Activated naive CD4-positive, alpha-beta T cell treated with anti-CD3 and anti-CD28 coated beads, Interleukin-2, amount 50 U/mL, for 24 hours (primary cell): ENCODE data around the gene B4GALT5.
"Not testable (repeated sequence)": the region's sequence is repeated elsewhere in the genome, so short reads cannot be mapped to it uniquely, and the experiment has no call there.

Source experiments
- H3K27ac Mint-ChIP-seq: one replicate; pipeline ENCODE4 v1.8.0; 2021; ENCODE audit warnings: mild to moderate bottlenecking, mixed read lengths
- H3K27me3 Mint-ChIP-seq: one replicate; pipeline ENCODE4 v1.8.0; 2021; ENCODE audit warnings: mixed read lengths
- H3K36me3 Mint-ChIP-seq: one replicate; pipeline ENCODE4 v1.8.0; 2021; ENCODE audit warnings: mixed read lengths
- H3K4me1 Mint-ChIP-seq: one replicate; pipeline ENCODE4 v1.8.0; 2021; ENCODE audit warnings: mixed read lengths
- H3K4me3 Mint-ChIP-seq: one replicate; pipeline ENCODE4 v1.8.0; 2021; ENCODE audit warnings: mild to moderate bottlenecking, mixed read lengths
- H3K9me3 Mint-ChIP-seq: one replicate; pipeline ENCODE4 v1.8.0; 2021; ENCODE audit warnings: mixed read lengths

B4GALT5 gene, protein sequence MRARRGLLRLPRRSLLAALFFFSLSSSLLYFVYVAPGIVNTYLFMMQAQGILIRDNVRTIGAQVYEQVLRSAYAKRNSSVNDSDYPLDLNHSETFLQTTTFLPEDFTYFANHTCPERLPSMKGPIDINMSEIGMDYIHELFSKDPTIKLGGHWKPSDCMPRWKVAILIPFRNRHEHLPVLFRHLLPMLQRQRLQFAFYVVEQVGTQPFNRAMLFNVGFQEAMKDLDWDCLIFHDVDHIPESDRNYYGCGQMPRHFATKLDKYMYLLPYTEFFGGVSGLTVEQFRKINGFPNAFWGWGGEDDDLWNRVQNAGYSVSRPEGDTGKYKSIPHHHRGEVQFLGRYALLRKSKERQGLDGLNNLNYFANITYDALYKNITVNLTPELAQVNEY

DNA sequence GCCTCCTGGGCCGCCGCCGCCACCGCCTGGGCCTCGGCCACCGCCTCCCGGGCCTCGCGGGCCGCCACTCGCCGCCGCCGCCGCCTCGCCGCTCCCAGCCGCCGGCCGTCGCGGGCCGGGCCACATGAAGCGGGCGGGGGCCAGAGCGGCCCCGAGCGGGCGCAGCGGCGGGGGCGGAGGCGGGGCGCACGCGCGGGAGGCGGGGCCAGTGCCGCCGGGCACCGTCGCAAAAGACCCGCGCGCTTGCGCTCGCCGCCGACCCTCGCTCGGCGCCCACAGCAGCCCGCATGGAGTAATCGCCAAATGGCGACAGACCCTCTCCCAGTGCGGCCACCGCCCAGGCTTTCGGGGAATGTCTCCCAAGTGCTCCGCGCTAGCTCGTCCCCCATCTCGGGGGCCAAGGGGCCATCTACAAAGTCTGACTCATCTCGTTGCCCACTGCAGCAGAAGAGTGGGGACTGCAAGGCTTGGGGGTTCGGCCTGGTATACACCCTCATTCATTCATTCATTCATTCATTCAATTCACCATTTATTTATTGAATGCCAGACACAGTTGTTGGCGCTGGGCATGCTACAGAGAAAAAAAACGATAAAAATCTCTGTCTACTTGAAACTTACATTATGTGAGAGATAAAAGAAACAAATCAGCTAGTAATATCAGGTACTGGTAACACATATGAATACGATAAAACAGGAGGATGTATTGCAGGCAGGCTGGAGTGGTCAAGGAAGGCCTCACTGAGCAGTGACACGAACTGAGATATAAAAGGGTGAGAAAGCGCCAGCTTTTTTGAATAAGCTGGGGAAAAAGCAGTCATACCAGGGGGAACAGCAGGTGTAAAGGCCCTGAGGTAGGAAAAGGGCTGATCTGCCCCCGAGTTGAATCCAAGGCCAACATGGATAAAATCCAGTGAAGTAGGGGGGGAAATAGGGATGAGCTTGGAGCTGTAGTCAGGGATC, at the start of gene B4GALT5:
TSS of gene B4GALT5 (minus strand) at position 126 of the 960 bp plus-strand sequence. CDS start 188 bp downstream, outside the sequence.
- Mint-ChIP-seq H3K36me3 (no peaks in the 10 kb centered on the region), H3K4me1 (peaks cover 53% of the 10 kb centered on the region), H3K4me3 (peak within 1 kb of the TSS; percentile 92), H3K9me3 (no peaks in the 10 kb centered on the region), H3K27me3 (no peaks in the 10 kb centered on the region), H3K27ac (peak within 1 kb of the TSS; percentile 95)

DNA sequence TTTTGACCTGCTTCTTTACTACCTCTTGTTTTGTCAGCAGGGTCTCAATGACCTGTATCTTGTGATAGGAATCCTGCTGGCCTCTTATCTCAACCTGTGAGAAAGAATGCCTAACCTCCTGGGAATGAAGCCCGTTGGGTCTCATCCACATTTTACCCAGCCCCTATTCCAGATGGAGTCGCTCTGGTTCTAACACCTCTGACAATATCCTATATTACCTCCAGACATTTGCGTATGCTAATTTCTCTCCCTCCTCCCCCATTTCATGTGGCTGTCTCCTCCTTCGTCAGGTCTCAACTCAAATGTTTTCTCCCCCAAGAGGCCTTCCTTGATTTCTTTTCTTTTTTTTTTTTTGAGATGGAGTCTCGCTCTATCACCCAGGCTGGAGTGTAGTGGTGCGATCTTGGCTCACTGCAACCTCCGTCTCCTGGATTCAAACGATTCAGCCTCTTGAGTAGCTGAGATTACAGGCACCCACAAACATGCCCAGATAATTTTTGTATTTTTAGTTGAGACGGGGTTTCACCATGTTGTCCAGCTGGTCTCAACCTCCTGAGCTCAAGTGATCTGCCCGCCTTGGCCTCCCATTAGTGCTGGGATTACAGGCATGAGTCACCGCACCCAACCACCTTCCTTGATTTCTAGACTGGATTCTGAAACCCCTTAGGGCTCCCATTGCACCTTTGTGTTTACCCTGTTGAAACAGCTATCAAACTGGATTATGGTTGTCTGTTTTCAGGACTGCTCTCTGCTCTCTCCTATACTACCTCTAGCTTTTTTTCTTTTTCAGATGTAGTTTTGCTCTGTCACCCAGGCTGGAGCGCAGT, 49.5 kb upstream of the B4GALT5 start:
- Mint-ChIP-seq H3K27ac (peak overlapping the region; percentile 62), H3K4me1 (peaks cover 8% of the 10 kb centered on the region)

DNA sequence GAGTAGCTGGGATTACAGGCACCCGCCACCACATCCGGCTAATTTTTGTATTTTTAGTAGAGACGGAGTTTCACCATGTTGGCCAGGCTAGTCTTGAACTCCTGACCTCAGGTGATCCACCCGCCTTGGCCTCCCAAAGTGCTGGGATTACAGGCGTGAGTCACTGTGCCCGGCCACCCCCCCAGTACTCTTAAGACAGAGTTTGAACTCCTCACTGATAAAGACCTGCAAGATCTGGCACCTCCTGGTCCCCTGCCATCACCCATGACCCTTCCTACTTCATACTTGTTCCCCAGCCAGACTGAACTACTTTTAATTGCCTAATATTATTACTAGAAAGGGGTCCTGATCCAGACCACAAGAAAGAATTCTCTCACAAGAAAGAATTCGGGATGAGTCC, 48.2 kb upstream of the B4GALT5 start:
- H3K27ac Mint-ChIP-seq, H3K36me3 Mint-ChIP-seq, H3K4me3 Mint-ChIP-seq, H3K9me3 Mint-ChIP-seq, H3K4me1 Mint-ChIP-seq: not testable (repeated sequence)
- H3K27me3 Mint-ChIP-seq, result peaks cover 26% of the 10 kb centered on the region

More for the DNA sequence above, 49.5 kb upstream of the B4GALT5 start:
- H3K9me3 Mint-ChIP-seq, result no peaks in the 10 kb centered on the region
- no peaks in the 10 kb centered on the region for H3K36me3 Mint-ChIP-seq
- no peak overlapping the region for H3K4me3 Mint-ChIP-seq
- H3K27me3 Mint-ChIP-seq, result peaks cover 29% of the 10 kb centered on the region

DNA sequence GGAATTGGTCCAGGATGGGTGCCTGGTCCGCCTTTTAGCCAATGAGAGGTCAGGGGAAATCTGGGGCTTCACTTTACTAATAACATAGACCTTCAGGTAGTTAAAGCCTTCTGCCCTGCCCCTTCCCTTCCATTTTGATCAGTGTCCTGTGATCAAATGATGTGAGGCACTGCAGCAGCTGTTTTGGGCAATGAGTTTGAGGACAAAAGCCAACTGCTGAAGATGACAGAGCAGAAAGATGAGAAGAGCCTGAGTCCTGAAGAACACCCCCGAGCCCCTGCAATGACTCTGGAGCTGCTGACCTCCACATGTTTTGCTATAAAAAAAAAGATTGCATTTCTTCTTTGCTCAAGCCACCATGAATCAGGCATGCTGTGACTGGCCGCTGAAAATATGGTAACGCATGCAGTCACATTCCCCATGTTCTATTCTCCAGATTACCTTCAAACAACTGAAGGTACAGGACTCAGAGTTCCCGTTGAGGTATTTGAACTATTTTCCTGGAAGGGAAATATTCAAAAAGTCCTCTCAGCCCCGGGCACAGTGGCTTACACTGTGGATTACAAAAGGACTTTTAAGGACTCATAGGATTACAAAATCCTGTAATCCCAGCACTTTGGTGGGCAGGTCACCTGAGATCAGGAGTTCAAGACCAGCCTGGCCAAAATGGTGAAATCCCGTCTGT, 45.7 kb upstream of the B4GALT5 start:
- Mint-ChIP-seq H3K36me3 (no peaks in the 10 kb centered on the region), H3K4me1 (peaks cover 4% of the 10 kb centered on the region), H3K27ac (no peak overlapping the region), H3K27me3 (peaks cover 20% of the 10 kb centered on the region), H3K4me3 (no peak overlapping the region), H3K9me3 (no peaks in the 10 kb centered on the region)

DNA sequence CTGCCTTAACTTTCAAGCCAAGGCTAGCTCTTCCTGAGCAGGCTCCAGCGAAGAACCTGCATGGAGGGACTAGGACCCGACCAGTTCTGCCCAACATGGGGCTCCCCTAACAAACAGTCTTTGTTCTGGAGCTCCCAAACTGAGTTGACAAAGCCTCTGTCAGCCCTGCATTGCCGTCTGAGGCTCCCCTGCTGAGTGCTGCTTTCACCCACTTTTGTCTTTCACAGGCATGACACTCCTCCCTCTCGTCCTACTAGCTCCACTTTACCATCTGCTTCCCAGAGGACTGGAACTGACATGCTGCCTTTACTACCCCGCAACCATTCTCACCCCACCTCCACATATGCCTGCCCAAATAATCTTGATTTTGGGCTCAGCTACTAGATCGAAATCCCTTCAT, 45.1 kb upstream of the B4GALT5 start:
- H3K27me3 Mint-ChIP-seq, result peaks cover 21% of the 10 kb centered on the region
- H3K4me1 Mint-ChIP-seq, result peaks cover 4% of the 10 kb centered on the region
- no peaks in the 10 kb centered on the region for H3K36me3 Mint-ChIP-seq
- no peaks in the 10 kb centered on the region for H3K9me3 Mint-ChIP-seq
- H3K4me3 Mint-ChIP-seq, result no peak overlapping the region
- H3K27ac Mint-ChIP-seq, result peak overlapping the region; percentile 4

DNA sequence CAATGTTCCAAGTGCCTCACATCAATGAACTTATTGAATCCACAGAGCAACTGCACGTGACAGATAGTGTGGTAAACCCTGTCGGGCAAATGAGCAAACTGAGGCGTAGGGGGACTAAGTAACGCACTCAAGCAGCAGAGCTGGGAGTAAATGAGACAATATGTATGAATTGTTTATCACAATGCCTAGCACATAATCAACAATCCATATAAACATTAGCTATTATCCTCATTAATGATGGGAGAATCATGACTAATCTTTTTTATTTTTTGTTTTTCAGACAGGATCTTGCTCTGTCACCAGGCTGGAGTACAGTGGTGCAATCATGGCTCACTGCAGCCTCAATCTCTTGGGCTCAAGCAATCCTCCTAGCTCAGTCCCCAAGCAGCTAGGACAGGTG, 43.9 kb upstream of the B4GALT5 start:
- no peak overlapping the region for H3K27ac Mint-ChIP-seq
- H3K4me1 Mint-ChIP-seq, result peaks cover 4% of the 10 kb centered on the region
- no peaks in the 10 kb centered on the region for H3K9me3 Mint-ChIP-seq
- H3K36me3 Mint-ChIP-seq, result no peaks in the 10 kb centered on the region
- peaks cover 15% of the 10 kb centered on the region for H3K27me3 Mint-ChIP-seq
- no peak overlapping the region for H3K4me3 Mint-ChIP-seq

DNA sequence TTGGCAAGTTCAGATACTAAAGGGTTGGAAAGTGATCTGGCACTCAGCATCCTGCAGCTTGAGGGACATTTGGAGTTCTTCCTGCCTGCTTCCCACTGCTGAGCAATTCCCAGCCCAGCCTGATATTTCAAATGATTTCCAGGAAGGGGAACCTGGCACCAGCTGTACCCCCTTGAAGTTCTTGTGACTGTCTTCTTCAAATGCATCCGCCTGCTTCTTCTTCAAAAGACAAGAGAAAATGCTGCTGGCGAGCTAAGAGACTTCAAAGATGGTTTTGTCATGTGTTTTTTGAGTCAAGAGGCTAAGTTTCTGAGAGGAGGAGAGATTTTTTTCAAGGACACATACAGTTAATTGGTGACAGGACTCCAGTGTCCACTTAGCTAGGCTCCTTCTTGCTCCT, 42.6 kb upstream of the B4GALT5 start:
- Mint-ChIP-seq H3K4me1 (peaks cover 4% of the 10 kb centered on the region), H3K27me3 (peaks cover 18% of the 10 kb centered on the region), H3K27ac (no peak overlapping the region), H3K36me3 (no peaks in the 10 kb centered on the region), H3K4me3 (no peak overlapping the region), H3K9me3 (no peaks in the 10 kb centered on the region)

DNA sequence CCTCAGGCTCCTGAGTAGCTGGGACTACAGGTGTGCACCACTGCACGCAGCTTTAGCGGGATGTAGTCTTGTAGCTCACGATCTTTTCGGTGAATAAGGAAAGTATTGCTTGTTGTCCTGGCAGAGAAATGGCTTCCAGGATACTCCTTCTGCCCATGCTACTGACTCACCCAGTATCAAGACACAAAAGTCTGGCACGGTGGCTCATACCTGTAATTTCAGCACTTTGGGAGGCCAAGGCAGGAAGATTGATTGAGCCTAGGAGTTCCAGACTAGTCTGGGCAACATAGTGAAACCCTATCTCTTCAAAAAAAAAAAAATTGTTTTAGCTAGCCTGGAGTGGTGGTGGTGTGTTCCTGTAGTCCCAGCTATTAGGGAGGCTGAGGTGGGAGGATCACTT, 40.9 kb upstream of the B4GALT5 start:
- Mint-ChIP-seq H3K4me3 (no peak overlapping the region), H3K36me3 (no peaks in the 10 kb centered on the region), H3K4me1 (peaks cover 11% of the 10 kb centered on the region), H3K27ac (no peak overlapping the region), H3K27me3 (peaks cover 13% of the 10 kb centered on the region), H3K9me3 (no peaks in the 10 kb centered on the region)

DNA sequence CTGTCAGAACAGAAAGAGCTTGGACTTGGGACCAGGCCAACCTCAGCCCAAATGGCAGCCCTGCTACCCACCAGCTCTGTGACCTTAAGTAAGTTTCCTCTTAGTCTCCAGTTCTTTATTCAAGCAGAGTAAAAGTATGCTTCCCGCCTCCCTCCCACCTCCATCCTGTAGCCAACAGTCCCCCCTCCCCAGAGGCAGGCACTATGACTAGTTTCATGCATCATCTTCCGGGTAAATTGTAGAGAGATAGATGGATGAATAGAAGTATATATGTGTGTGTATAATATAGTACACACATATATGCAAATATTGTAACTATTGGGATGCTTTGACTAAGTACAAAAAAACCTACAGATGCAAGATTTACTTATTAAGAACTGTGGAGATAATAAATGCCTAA, 39.5 kb upstream of the B4GALT5 start:
- H3K36me3 Mint-ChIP-seq, result no peaks in the 10 kb centered on the region
- peaks cover 9% of the 10 kb centered on the region for H3K27me3 Mint-ChIP-seq
- no peaks in the 10 kb centered on the region for H3K9me3 Mint-ChIP-seq
- no peak overlapping the region for H3K4me3 Mint-ChIP-seq
- peaks cover 11% of the 10 kb centered on the region for H3K4me1 Mint-ChIP-seq
- no peak overlapping the region for H3K27ac Mint-ChIP-seq

DNA sequence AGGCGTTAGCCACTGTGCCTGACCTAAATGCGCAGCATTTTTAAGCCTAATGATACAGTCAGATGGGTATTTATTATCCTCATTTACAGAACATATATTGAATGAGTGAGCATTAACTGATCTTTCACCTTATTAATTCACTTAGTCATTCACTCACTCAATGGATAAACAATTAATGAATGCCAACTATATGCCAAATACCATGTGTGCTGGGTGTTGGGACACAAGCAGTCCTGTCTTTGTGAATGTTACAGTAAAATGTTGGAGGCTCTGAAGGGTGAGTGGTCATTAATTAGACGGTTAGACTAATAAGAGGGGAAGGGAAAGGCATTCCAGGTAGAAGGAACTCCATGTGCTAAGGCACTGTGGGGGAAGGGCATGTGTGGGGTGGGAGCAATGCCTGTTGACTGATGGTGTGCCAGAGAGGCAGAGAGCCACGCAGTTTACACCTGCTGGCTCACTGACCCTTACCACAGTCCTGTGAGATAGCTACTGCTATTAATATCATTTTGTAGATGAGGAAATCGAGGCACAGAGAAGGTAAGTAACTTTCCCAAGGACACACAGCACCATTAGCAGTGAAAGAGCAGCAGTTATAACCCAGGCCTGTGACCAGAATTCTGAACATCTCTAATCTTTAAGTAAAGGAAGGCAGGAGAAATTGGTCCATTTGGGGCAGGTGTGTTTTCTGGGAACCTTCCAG, 38.7 kb upstream of the B4GALT5 start:
- H3K9me3 Mint-ChIP-seq, result no peaks in the 10 kb centered on the region

DNA sequence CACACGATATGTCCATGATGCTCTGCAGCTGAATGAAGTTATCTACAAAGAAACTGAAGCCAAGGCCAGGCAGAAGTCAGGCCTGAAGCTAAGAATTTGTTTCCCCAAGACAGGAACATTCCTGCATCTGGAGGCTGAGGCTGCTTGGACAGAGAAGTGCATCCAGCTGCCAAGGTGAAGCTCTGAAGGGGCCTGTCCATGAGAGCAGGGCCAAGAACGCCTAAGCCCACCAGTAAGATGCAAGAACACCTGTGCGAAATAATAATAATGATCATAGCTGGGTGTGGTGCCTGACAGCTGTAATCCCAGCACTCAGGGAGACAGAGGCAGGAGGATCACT, 37.7 kb upstream of the B4GALT5 start:
- no peak overlapping the region for H3K4me3 Mint-ChIP-seq
- no peaks in the 10 kb centered on the region for H3K9me3 Mint-ChIP-seq
- H3K4me1 Mint-ChIP-seq, result peaks cover 10% of the 10 kb centered on the region
- no peak overlapping the region for H3K27ac Mint-ChIP-seq
- peaks cover 6% of the 10 kb centered on the region for H3K27me3 Mint-ChIP-seq
- no peaks in the 10 kb centered on the region for H3K36me3 Mint-ChIP-seq

More for the DNA sequence above, 38.7 kb upstream of the B4GALT5 start:
- Mint-ChIP-seq H3K27ac (no peak overlapping the region), H3K4me1 (peaks cover 11% of the 10 kb centered on the region), H3K27me3 (peaks cover 6% of the 10 kb centered on the region), H3K36me3 (no peaks in the 10 kb centered on the region), H3K4me3 (no peak overlapping the region)

DNA sequence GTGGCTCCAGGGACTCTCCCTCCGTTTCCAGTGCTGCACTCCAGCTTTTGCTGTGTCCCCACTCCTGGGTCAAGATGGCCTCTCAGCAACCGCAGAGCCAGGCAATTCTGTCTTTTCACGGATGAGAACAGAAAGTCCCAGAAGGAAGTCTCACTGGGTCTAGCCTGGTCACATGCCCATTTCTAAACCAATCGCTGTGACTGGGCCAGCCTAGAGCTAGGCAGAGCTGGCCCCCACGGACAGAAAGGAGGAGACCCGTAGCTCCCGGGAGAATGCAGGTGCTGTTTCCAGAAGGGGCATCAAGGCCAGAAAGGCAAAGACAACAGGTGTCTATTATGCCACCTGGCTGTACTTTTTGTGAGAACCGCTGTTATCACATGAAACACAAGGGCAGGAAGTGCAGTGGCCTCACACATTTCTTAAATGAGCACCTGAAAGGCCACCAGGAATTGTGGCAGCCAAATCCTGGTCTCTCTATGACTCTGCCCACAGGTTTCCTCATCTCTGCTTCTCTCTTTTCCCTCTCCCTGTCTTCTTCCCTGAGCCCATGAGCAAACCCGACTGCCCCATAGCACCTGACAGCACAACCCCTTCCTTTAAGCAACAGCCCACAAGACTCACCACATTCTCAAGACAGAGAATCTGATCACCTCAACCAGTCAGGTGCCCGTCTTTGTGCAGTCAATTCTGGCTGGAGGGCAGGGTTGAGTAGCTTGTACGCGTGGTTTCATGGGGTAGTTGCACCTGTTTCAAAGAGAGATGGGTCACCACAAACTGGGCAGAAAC, 37.1 kb upstream of the B4GALT5 start:
- no peaks in the 10 kb centered on the region for H3K9me3 Mint-ChIP-seq
- H3K4me1 Mint-ChIP-seq, result peaks cover 7% of the 10 kb centered on the region
- no peaks in the 10 kb centered on the region for H3K36me3 Mint-ChIP-seq
- no peak overlapping the region for H3K4me3 Mint-ChIP-seq
- H3K27me3 Mint-ChIP-seq, result peaks cover 6% of the 10 kb centered on the region
- H3K27ac Mint-ChIP-seq, result no peak overlapping the region

DNA sequence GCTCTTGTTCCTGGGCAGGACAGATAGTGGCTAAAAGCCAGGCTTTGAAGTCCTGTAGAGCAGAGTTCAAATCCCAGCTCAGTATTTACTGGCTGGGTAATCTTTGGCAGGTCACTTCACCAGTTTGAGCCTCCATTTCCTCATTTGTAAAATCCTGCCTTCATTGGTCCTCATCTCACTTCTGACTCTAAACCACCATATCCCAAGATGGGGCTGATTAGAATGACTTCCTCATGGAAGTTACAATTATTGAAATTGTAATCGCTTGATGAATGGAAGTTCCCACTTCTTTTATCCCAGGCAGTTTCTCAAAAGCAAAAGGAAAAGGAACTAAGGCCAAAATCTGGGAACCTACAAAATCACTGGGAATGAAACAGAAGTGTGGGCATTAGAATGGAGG, 35.9 kb upstream of the B4GALT5 start:
- peaks cover 6% of the 10 kb centered on the region for H3K27me3 Mint-ChIP-seq
- peaks cover 7% of the 10 kb centered on the region for H3K4me1 Mint-ChIP-seq
- H3K27ac Mint-ChIP-seq, result no peak overlapping the region
- no peak overlapping the region for H3K4me3 Mint-ChIP-seq
- no peaks in the 10 kb centered on the region for H3K9me3 Mint-ChIP-seq
- no peaks in the 10 kb centered on the region for H3K36me3 Mint-ChIP-seq

DNA sequence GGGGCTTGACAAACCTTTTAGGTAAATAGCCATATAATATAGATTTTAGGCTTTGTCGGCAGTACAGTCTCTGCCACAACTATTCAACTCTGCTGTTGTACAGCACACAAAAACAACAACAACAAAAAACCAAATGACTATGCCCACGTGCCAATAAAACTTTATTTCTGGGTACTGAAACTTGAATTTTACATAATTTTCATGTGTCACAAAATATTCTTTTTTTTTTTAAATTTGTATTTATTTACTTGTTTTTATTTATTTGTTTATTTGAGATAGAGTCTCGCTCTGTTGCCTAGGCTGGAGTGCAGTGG, 34.8 kb upstream of the B4GALT5 start:
- no peaks in the 10 kb centered on the region for H3K9me3 Mint-ChIP-seq
- no peaks in the 10 kb centered on the region for H3K36me3 Mint-ChIP-seq
- H3K27ac Mint-ChIP-seq, result no peak overlapping the region
- peaks cover 3% of the 10 kb centered on the region for H3K27me3 Mint-ChIP-seq
- peaks cover 7% of the 10 kb centered on the region for H3K4me1 Mint-ChIP-seq
- H3K4me3 Mint-ChIP-seq, result no peak overlapping the region
